Testis (tissue), 2 donors: ENCODE measurements around the gene LDHAL6B.

ENCODE experiments used
- CTCF ChIP-seq, 3 experiments: fragments of 450-650 bp in 2 of 3; fragments of 200-600 bp in 1 of 3; sonication (generic) in 1 of 3; IDR thresholded peaks; one replicate each; pipeline ENCODE4 v1.5.1; 2016 to 2019; ENCODE audit warnings: antibody characterized with exemption in 3 of 3, mild to moderate bottlenecking in 2 of 3, moderate library complexity in 1 of 3
- POLR2A ChIP-seq: fragments of 450-650 bp; IDR thresholded peaks from one replicate; pipeline ENCODE4 v1.6.1; 2017; ENCODE audit warnings: antibody characterized with exemption, mild to moderate bottlenecking, moderate library complexity

GRCh38 chr15:59190291-59190690 is 16.4 kb upstream of the LDHAL6B start:
- TF ChIP-seq CTCF (IDR thresholded peaks at IDR 0.05) = no peak
- TF ChIP-seq POLR2A = no peak
